ENCODE measurements around the gene HYKK. TPM values are rescaled to one million over a fixed set of nuclear protein-coding genes. Genes with fewer than 3 reads are reported as not detected.
"Not testable (repeated sequence)": the region's sequence is repeated elsewhere in the genome, so short reads cannot be mapped to it uniquely, and the experiment has no call there.

Gene HYKK
- total RNA-seq, 1 experiment from 2014 or later: 6.9 TPM

GRCh38 chr15:78509726-78510312, 2.4 kb downstream of the HYKK start:
- Histone ChIP-seq H3K27me3 (ENCODE audit: insufficient read depth, low read depth) (no peaks in the 10 kb centered on the region), H3K9me2 (ENCODE audit: insufficient read depth) (no peaks in the 10 kb centered on the region), H3K9me3 (ENCODE audit: insufficient read depth, low read depth) (no peaks in the 10 kb centered on the region), H3K4me3 (no peak overlapping the region), H3F3A (ENCODE audit: insufficient read depth, low read depth) (peaks cover 11% of the 10 kb centered on the region; the same call in 1 of the 2 replicates), H2AFZ (no peak overlapping the region), H3K27ac (no peak overlapping the region), H4K20me1 (ENCODE audit: insufficient read depth) (no peaks in the 10 kb centered on the region), H3K79me2 (ENCODE audit: low read depth) (no peaks in the 10 kb centered on the region), H3K36me3 (ENCODE audit: low read depth) (no peaks in the 10 kb centered on the region), H3K4me2 (no peak overlapping the region), H3K4me1 (replicated peaks; ENCODE audit: insufficient read depth) (no peaks in the 10 kb centered on the region)
- ChIA-PET CTCF (no interaction called here), POLR2A (ENCODE audit: unreplicated experiment) (no interaction called here)
- TF ChIP-seq CTCF (conservative IDR thresholded peaks at IDR 0.05): no peak
- TF ChIP-seq EZH2 (IDR thresholded peaks at IDR 0.05; ENCODE audit: low read depth): no peak
- DNase-seq: no peak
- intact Hi-C loops (cut with micrococcal nuclease; ENCODE audit: unreplicated experiment): no loop called here
- BruUV-seq (replicated peaks): no TSS peak

- intact Hi-C loops (cut with micrococcal nuclease; ENCODE audit: unreplicated experiment); CTCF ChIA-PET: not testable (repeated sequence)
Measured at GRCh38 chr15:78520035-78520434, 12.7 kb downstream of the HYKK start.

GRCh38 chr15:78524230-78524629, 16.9 kb downstream of the HYKK start:
- Histone ChIP-seq H3K4me1 (replicated peaks; ENCODE audit: insufficient read depth) (no peaks in the 10 kb centered on the region), H2AFZ (no peak overlapping the region), H4K20me1 (ENCODE audit: insufficient read depth) (no peaks in the 10 kb centered on the region), H3K4me2 (no peak overlapping the region), H3K9me2 (ENCODE audit: insufficient read depth) (no peaks in the 10 kb centered on the region), H3K4me3 (no peak overlapping the region), H3F3A (ENCODE audit: insufficient read depth, low read depth) (no peaks in the 10 kb centered on the region), H3K79me2 (ENCODE audit: low read depth) (no peaks in the 10 kb centered on the region), H3K9me3 (ENCODE audit: insufficient read depth, low read depth) (no peaks in the 10 kb centered on the region), H3K36me3 (ENCODE audit: low read depth) (no peaks in the 10 kb centered on the region), H3K27ac (no peak overlapping the region), H3K27me3 (ENCODE audit: insufficient read depth, low read depth) (no peaks in the 10 kb centered on the region)
- TF ChIP-seq CTCF (conservative IDR thresholded peaks at IDR 0.05) (no peak), EZH2 (IDR thresholded peaks at IDR 0.05; ENCODE audit: low read depth) (no peak)
- no peak for DNase-seq
- no TSS peak for BruUV-seq (replicated peaks)
- ChIA-PET CTCF (no interaction called here), POLR2A (ENCODE audit: unreplicated experiment) (no interaction called here)
- intact Hi-C loops (cut with micrococcal nuclease; ENCODE audit: unreplicated experiment): no loop called here

More at GRCh38 chr15:78520035-78520434, 12.7 kb downstream of the HYKK start:
- DNase-seq; H3K27ac ChIP-seq; POLR2A ChIA-PET (ENCODE audit: unreplicated experiment); H3K4me1 ChIP-seq (replicated peaks; ENCODE audit: insufficient read depth); H3K36me3 ChIP-seq (ENCODE audit: low read depth); H3K9me3 ChIP-seq (ENCODE audit: insufficient read depth, low read depth); H2AFZ ChIP-seq; H3K9me2 ChIP-seq (ENCODE audit: insufficient read depth); H3K79me2 ChIP-seq (ENCODE audit: low read depth); H4K20me1 ChIP-seq (ENCODE audit: insufficient read depth); H3K4me2 ChIP-seq; BruUV-seq (replicated peaks); H3F3A ChIP-seq (ENCODE audit: insufficient read depth, low read depth); H3K27me3 ChIP-seq (ENCODE audit: insufficient read depth, low read depth); H3K4me3 ChIP-seq: not testable (repeated sequence)

GRCh38 chr15:78527325-78527724, 19.9 kb downstream of the HYKK start:
- Histone ChIP-seq H2AFZ (no peak overlapping the region), H4K20me1 (ENCODE audit: insufficient read depth) (no peaks in the 10 kb centered on the region), H3K27me3 (ENCODE audit: insufficient read depth, low read depth) (no peaks in the 10 kb centered on the region), H3K79me2 (ENCODE audit: low read depth) (no peaks in the 10 kb centered on the region), H3K27ac (no peak overlapping the region), H3K36me3 (ENCODE audit: low read depth) (no peaks in the 10 kb centered on the region), H3K4me3 (no peak overlapping the region), H3K4me1 (replicated peaks; ENCODE audit: insufficient read depth) (no peaks in the 10 kb centered on the region), H3K9me2 (ENCODE audit: insufficient read depth) (no peaks in the 10 kb centered on the region), H3K9me3 (ENCODE audit: insufficient read depth, low read depth) (no peaks in the 10 kb centered on the region), H3F3A (ENCODE audit: insufficient read depth, low read depth) (no peaks in the 10 kb centered on the region), H3K4me2 (no peak overlapping the region)
- ChIA-PET POLR2A (ENCODE audit: unreplicated experiment) (no interaction called here), CTCF (no interaction called here)
- BruUV-seq (replicated peaks): no TSS peak
- intact Hi-C loops (cut with micrococcal nuclease; ENCODE audit: unreplicated experiment): no loop called here
- TF ChIP-seq EZH2 (IDR thresholded peaks at IDR 0.05; ENCODE audit: low read depth): no peak
- no peak for DNase-seq

Data from PC-9 (cell line).